G401.6 (cell line): Measurements from ENCODE around the gene LAMB1.
"Not testable (repeated sequence)": the region's sequence is repeated elsewhere in the genome, so short reads cannot be mapped to it uniquely, and the experiment has no call there.

Experiments used
- FAIRE-seq: peaks from 2 replicates; lab custom pipeline; 2012; peaks lifted over from hg19 to GRCh38; lab: Jason Lieb, UNC

LAMB1 gene

DNA sequence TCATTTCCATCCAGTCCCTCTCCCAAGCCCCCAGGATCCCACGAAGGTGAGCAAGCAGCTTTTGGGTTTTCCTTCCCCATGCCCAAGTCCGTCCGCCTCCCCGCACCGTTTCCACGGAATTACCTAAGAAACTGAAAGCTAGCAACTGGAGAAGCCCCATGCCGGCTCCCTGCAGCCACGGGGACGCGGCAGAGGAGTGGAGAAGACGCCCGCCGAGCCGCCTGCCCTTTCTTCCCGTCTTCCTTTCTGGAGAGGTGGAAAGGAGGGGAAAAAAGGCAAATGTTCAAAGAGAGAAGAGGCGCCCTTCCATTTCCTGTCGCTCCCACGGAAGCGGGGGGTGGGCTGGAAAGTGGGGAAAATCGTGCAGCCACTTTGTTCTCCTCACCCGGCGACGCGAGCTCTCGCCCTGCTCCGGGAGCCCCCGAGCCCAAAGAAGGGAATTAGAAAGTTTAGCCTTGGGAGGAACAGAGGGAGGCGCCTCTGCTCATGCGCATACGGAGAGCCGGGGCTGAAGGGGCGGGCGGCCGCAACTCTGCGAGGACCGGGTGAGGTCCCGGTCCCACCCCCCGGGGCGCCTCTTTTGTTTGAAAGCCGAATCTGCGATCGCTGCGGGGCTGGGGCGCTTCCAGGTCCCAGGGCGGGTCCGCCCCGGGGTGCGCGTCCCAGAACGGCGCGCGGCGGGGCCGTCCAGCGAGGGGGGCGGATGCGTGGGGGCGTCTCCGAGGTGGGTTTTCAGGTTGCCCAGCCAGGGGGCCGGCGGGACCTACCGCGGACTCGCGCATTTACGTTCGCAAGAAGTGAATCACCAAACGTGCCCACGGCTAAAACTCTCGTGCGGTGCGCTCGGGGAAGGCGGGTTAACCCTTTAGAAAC lies at the start of gene LAMB1:
TSS of gene LAMB1 (minus strand) at position 436 of the 873 bp plus-strand sequence. CDS start at position 160, 276 bp downstream.
- no peak for FAIRE-seq

DNA sequence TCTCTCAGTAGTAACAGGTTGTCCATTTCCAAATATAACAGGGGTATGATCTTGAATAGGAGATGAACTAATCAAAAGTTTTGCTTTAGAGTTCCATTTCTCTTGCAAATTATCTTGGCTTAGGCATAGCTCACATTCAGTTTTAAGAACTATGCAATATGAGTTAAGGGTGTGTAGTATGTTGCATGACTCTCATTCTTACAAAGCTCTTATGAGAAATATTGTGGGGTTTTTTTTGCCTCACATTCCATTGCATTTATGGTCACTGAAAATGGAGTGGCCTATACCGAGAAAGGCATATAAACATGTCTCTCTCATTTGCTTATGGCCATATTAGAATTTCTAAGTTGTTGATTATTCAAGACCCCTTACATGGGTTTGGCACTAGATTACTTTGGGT lies 48.5 kb upstream of the LAMB1 start:
- FAIRE-seq = no peak

DNA sequence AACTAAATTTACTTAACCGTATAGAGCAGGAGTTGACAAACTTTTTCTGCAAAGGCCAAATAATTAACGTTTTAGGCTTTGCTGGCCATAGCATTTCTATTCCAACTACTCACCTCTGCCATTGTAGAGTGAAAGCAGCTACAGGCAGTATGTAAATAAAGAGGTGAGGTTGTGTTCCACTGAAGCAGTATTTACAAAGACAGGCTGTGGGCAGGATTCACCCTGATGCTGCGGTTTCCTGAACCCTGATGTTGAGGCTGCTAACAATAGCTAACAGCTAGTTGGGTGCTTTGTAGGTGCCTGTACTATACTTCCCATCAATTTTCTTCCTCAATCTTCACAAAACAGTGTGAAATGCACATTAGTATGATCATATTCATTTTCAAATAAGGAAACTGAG lies 47.0 kb upstream of the LAMB1 start:
- no peak for FAIRE-seq

DNA sequence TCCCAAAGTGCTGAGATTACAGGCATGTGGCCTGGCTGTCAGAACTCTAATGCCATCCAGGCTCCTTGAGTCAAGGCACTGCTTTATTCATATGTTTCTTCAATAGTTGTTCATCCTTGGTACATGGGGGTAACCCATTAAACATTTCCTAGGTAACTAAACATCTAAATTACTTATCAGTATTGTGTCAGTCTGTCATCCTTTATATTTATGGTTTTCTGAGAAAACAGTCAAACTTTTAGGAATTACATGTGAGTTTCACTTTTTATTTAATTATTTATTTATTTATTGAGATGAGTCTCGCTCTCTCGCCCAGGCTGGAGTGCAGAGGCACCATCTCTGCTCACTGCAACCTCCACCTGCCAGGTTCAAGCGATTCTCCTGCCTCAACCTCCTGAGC lies 45.5 kb upstream of the LAMB1 start:
- FAIRE-seq = no peak

DNA sequence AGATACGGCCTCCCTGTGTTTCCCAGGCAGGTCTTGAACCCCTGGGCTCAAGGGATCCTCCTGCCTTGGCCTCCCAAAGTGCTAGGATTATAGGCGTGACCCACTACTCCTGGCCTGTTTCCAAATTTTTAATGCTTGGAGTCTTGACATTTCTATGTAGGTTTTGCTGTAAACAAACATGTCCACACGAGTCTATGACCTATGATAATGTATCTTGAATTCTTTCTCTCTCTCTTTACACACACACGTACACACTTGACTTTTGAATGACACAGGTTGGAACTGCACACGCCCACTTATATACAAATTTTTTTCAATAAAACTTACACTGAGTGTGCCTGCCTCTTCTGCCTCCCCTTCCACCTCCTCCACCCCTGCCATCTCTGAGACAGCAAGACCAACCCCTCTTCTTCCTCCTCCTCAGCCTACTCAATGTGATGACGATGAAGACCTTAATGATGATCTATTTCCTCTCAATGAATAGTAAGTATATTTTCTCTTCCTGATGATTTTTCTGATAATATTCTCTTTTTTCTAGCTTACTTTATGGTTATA lies 44.1 kb upstream of the LAMB1 start:
- FAIRE-seq = no peak

DNA sequence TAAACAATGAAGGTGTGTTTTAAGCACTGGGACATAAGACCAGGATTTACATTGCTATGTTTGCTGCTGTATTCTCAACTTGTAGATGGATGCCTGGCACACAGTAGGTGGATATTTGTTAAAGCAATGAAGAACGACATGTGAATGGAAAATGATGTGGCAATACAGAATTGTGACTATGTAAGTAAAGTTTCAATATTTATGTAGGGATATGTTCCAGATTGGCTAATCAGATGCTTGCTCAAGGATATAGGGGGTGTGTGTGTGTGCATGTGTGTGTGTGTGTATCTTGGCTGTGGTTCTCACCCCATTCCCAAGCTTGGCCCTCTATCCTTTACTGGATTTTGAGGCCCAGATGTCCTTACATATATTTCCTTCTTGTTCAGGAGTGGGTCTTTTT lies 42.7 kb upstream of the LAMB1 start:
- no peak for FAIRE-seq

DNA sequence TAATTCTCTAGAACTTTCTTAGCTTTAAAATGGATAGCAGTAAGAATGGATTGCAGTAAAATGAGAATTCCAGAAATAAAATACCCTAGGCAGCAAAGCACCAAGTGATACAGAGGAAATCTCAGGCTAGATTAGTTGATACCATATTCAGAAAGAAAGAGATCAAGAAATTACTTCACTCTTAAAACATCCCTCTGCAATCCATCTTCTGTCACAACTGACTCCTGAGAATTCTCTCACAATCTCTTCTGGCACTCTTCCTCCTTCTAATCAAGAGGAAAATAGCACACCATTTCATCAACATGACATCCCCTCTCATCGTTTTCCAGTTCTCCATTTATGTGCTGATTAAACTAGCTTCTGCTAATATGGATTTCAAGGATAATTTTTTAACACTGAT lies 42.2 kb upstream of the LAMB1 start:
- FAIRE-seq = no peak

DNA sequence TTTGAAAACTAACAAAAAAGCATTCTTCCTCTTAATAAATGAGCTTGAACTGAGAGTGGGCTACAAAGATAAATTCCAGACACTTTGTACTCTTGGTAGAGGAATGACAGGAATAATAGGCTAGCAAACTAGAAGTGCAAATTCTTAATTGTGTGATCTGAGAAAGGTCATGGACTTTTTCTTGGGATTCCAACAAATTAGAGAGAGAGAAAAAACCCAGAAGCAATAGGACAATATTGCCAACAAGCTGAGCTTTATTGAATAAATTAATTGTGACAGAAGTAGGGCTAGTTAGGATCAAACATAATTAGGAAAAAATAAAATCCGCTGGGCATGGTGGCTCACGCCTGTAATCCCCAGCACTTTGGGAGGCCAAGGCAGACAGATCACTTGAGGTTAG lies 41.4 kb upstream of the LAMB1 start:
- no peak for FAIRE-seq

DNA sequence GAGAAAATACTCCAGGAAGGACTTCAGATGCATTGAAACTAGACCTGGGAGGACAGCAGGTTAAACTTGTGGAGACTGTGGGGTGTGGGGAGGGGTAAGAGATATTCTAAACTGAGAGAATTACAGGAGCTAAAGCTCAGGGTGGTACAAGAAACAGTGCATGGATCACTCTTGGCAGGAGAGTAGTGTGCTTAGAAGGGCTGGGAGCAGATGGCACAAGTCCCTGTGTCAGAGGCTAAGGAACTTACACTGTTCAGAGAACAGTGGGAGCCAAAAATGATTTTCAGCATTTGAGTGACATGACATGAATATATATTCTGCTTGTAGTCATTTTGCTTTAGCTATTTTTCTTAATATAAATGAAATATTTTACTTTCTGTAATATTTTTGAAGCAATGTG lies 36.0 kb upstream of the LAMB1 start:
- FAIRE-seq = no peak

DNA sequence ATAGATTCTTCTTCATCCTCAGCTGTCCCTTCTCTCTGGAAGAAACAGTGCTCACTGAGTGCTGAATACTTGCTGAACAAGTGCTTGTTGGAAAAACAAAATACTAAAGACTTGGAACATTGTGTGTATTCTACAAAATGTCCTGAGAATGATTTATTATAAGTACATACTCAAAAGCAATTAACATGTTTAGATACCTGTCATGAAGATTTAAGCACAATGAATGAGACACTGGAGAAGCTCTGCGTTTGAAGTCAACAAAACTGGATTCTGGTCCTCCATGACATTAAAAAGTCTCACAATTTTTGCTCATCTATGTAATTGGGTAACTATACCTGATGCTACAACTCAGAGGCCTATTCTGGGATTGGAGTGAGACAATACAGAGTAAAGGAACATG lies 34.8 kb upstream of the LAMB1 start:
- FAIRE-seq = no peak

DNA sequence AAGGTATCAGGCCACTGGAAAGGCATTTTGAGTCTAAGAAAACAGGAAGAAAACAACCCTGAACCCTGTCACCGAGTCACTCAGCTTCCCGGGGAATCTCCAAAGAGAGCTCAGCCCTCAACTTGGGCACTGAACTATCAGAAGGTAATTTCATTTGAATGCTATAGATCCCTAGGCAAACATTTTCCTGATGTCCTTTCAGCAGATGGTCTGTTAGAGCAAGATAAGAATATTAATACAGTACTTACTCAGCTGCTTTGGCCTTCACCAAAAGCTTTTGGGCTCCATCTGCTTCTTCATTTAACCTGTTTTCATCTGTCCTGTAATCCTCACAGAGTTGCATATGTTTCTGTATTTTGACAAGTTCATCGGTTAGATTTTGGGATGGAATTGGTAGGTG lies 34.2 kb upstream of the LAMB1 start:
- no peak for FAIRE-seq

DNA sequence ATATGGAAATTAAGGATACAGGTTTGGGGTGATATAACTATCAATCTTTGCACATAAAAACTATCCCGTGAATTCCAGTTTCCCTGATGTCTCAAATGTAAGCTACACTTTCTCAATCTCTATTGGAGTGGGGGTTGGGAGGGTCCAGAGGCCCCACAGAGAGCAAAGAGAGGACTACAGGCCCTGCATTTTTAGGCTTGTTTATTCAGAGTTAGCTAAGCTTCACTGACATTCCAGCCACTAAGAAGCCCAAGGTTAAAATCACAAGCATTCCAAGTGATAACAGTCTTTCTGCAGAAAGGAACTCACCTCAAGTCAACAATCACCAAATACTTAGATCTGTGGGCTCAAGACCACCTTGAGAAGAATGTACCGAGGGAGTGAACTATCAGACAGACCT lies 31.6 kb upstream of the LAMB1 start:
- no peak for FAIRE-seq

DNA sequence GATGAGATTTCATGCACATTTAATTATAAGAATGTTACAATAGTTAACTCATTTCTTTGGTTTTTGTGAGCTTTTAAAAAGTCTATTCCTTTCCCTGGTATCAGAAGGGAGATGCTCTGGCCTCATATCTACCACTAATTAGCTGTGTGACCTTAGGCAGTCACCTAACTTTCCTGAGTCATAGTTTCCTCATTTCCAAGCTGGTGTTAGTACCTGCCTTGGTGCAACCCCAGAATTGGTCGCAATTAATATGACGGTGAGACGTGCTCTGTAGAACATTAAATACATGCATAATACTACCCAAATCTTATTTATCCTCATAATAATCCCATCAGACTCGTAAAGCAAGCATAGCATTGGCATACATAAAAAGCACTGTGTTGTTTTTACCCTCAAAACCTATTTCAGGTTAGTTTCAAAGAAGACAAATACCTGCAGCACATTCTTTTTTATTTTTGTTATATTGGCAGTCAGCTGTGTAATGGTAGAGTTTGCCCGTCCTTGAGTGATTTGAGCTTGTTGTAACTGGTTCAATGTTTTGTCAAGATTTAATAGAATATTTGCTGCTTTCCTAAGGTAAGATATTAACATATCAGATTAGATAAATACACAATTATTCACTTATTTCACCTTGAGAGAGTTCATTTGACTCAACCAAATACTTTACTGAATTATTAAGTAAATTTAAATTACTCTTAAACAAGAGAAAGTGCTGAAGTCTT lies 31.0 kb upstream of the LAMB1 start:
- FAIRE-seq = no peak

DNA sequence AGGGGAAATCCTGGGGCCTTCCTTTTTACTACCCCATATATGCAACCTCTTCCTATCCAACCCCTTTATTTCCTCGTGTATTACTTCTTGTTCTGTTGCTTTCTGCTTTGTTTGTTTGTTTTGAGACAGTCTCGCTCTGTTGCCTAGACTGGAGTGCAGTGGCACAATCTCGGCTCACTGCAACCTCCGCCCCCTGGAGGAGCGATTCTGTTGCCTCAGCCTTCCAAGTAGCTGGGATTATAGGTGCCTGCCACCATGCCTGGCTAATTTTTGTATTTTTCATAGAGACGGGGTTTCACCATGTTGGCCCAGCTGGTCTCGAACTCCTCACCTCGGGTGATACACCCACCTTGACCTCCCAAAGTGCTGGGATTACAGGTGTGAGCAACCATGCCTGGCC lies 30.3 kb upstream of the LAMB1 start:
- not testable (repeated sequence) for FAIRE-seq

DNA sequence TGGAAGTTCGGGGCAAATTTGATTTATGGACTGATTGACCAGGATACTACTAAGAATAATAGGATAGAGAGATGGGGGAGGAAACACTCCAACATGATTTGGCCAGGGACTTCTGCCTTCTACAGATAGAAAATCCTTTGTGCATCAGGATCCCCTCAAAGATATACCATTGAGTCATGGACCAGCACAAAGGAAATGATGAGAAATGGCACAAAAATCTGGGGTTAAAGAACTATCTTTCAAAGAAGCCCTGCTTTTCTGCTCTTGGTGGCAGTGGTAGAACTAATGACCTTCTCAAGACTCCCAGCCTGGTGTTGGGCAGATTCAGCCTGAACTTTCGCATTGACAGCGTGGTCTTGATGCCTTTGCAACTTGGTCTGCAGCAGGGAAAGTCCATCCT lies 27.6 kb upstream of the LAMB1 start:
- FAIRE-seq = no peak

DNA sequence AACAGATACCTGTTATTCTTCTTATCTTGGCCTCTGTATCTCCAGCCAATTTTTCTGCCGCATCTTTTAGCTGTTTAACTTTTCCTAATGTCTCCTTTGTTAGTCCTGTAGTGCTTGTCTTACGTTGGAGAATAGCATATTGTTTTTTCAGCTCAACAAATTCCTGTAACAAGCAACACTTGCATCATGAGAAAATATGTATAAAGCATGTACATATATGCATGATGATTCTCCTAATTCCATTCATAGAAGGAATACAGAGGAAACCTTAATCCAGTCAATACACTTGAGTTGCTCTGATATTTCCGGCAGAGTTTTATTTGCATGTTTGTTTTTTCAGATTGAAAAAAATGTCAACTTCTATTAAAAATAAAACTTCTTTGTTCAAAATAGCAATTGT lies 26.1 kb upstream of the LAMB1 start:
- FAIRE-seq = no peak

DNA sequence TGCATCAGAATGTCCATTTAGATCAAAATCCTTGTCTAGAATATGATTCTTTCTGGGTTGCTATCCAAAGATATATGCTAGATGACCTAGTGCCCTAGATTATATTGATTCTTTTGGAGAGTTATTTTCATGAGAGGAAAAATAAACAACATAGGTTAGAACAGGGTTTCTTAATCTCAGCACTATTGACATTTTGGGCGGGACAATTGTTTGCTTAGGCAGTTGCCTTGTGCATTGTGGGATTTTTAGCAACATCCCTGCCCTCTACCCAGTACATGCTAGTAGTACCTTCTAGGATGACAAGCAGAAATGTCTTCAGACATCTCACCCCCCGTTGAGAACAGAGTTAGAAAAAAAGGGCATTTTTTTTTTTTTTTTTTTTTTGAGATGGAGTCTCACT lies 25.1 kb upstream of the LAMB1 start:
- no peak for FAIRE-seq

DNA sequence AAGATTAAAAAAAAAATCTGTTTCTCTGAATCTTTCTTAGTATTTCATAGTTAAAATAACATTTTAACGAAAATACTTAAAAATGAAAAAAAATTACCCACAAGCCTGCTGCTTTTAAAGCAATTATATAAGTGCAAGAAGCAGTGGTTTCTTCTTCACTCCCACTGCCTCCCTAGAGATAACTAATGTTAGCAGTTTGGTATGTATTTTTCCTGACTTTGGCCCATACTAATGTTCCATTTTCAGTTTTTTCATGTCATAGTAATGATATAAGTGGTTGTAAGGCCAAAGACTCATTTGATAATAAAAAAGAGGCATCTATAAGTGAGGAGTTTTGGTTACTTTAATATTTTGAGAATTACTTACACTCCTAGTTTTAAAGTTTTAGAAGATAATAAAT lies 24.3 kb upstream of the LAMB1 start:
- no peak for FAIRE-seq

DNA sequence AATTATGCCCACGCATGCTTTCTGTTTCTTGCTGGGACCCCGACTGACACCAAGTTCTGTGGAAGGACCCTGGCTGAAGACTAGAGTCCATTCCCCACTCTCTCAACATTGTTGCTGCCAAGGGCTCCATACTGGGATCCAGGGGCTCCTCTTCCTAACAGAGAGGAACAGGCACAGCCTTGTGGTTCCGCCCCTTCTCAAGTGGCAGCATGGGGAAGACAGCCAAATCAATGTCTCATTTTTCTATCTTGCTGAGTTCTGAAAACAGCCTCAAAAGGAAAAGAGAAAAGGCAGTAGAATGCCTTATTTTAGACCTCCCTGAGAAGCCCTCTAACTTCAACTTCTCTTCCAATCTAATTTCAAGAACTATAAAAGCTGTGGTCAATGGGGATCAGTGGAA lies 23.7 kb upstream of the LAMB1 start:
- FAIRE-seq = no peak

DNA sequence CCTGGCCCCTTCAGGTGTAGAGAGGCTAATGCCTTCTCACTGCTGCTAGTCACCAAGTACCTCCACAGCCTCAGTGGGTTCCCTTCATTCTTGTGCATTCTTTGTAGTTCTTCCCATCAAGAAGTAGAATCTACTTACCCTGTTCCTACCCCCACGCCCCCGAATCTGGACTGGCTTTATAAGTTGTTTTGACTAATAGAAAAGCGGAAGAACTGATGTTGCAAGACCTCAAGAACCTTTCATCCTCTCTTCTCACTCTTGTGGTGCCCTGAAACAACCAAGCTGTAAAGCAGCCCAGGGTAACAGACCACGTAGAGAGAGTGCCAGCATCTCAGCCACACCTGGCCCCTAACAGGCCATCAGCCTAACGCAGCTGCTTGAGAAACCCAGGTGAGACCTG lies 23.2 kb upstream of the LAMB1 start:
- FAIRE-seq = no peak

DNA sequence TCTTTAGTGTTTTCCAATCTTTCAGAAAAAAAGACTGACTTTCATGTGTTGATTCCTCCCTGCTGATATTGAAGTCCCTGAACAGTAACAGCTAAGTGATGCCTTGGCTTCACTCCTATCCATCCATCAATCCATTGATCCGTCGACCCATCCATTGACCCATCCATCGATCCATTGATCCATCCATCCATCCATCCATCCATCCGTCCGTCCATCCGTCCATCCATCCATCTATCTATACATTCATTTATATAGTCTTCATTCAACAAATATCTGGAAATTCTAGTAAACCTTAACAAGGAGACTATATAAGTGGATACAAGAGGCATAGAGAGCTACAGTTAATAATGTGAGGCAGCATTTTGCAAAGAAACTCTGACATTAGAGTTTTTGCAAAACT lies 21.6 kb upstream of the LAMB1 start:
- no peak for FAIRE-seq

DNA sequence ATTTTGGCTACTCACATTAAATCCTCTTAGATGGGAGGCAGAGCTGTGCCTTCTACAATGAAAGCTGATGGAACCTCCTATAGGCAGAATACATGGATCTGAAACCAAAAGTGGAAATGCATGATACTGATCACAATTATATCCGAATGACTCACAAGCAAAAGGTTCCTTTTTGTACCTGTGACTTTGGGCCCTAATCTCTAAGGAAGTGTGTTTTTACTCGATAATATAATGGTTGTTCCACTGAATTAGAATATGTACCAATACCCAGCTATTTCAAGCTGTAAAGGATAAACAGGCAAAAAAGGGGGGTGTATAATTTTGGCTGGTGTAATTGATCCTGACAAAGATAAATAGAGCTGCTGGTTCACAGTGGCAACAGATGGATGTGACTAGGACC lies 17.6 kb upstream of the LAMB1 start:
- FAIRE-seq = no peak

DNA sequence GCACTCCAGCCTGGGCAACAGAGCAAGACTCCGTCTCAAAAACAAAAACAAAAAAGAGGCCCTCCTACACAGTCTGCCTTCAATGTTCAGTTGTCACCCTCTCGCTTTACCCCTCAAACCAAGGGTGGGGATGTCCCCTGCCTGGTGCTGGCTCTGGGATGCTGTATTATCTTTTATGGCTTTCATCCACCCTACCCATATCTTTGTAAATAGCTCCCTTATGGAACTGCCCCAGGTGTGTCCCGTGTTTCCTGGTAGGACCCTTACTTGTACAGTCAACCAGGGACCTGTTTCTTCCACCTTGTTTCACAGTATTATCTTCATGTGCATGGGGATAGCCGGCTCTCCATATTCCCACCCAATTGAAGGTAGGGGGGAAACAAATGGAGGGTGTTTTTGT lies 15.7 kb upstream of the LAMB1 start:
- no peak for FAIRE-seq

DNA sequence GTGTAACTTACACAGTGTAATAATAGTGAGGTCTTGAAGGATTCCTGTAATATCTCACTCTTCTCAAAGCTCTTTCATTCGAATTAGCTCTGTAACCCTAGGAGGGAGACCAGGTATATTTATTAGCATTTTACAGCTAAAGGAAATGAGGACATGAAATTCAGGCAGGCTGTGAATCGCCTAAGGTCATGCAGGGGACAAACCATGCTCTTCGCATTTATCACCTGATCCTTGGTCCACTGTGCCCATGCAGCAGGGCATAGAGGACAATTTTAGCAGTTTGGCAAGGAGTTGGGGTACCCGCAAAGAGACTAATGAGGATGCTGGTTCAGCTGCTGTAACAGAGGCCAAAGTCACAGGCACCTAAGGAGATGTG lies 14.8 kb upstream of the LAMB1 start:
- FAIRE-seq = no peak
